Fibroblast of lung (primary cell): ENCODE measurements around the gene ADAMTS19. TPM values are rescaled to one million over a fixed set of nuclear protein-coding genes. Genes with fewer than 3 reads are reported as not detected.

Experiments used
- DNase-seq, 2 donors: peaks; one replicate each; pipeline versions ENCODE4 v3.0.0 to v3.0.0-alpha.2; 2010; ENCODE audit warnings: low read depth in 2 of 2
- H2AFZ ChIP-seq: 2 replicates; pipeline ENCODE4 v1.5.1; 2012; ENCODE audit warnings: low read length, control low read depth, inconsistent platforms
- H3K27ac ChIP-seq: 2 replicates; pipeline ENCODE4 v1.5.1; 2011; ENCODE audit warnings: low read length, control low read depth; ENCODE audit not compliant: insufficient read depth
- H3K27me3 ChIP-seq: 2 replicates; pipeline ENCODE4 v1.5.1; 2011; ENCODE audit warnings: mild to moderate bottlenecking, low read length; ENCODE audit not compliant: control insufficient read depth, insufficient read depth
- H3K36me3 ChIP-seq: 2 replicates; pipeline ENCODE4 v1.5.1; 2011; ENCODE audit warnings: low read length; ENCODE audit not compliant: control insufficient read depth, insufficient read depth
- H3K4me1 ChIP-seq: 2 replicates; pipeline ENCODE4 v1.5.1; 2011; ENCODE audit warnings: low read length; ENCODE audit not compliant: control insufficient read depth, insufficient read depth; ENCODE audit errors: extremely low read depth
- H3K4me2 ChIP-seq: 2 replicates; pipeline ENCODE4 v1.5.1; 2011; ENCODE audit warnings: low read length, control low read depth; ENCODE audit not compliant: insufficient read depth; ENCODE audit errors: extremely low read depth
- H3K4me3 ChIP-seq, 4 experiments: fragments of 200-600 bp in 1 of 4; sonication (generic) in 1 of 4; replicated peaks in 1 of 4; 2 replicates each; pipeline ENCODE4 v1.5.1; 2011 to 2016; ENCODE audit warnings: low read length in 4 of 4, low read depth in 3 of 4, mild to moderate bottlenecking in 3 of 4, control low read depth in 2 of 4, inconsistent platforms in 1 of 4, mixed read lengths in 1 of 4; ENCODE audit not compliant: insufficient read depth in 1 of 4; ENCODE audit errors: control extremely low read depth in 1 of 4
- H3K79me2 ChIP-seq: 2 replicates; pipeline ENCODE4 v1.5.1; 2012; ENCODE audit warnings: mild to moderate bottlenecking, low read length, inconsistent platforms; ENCODE audit not compliant: control insufficient read depth, insufficient read depth
- H3K9ac ChIP-seq: 2 replicates; pipeline ENCODE4 v1.5.1; 2011; ENCODE audit warnings: mild to moderate bottlenecking, low read length, control low read depth; ENCODE audit not compliant: insufficient read depth
- H3K9me3 ChIP-seq: 2 replicates; pipeline ENCODE4 v1.5.1; 2012; ENCODE audit warnings: low read depth, low read length; ENCODE audit not compliant: control insufficient read depth, insufficient read depth
- H4K20me1 ChIP-seq: 2 replicates; pipeline ENCODE4 v1.5.1; 2011; ENCODE audit warnings: low read length; ENCODE audit not compliant: control insufficient read depth, insufficient read depth; ENCODE audit errors: extremely low read depth
- CTCF ChIP-seq, 2 donors: IDR thresholded peaks in 1 of 2; conservative IDR thresholded peaks in 1 of 2; 1 replicate in 1 of 2; 2 replicates in 1 of 2; pipeline ENCODE4 v1.5.1; 2011 to 2012; ENCODE audit warnings: low read length in 2 of 2, control low read depth in 1 of 2, inconsistent platforms in 1 of 2, low read depth in 1 of 2, mild to moderate bottlenecking in 1 of 2
- EZH2 ChIP-seq: IDR thresholded peaks from 2 replicates; pipeline ENCODE4 v1.5.1; 2012; ENCODE audit warnings: low read length, control low read depth, mild to moderate bottlenecking; ENCODE audit errors: missing control alignments
- polyA plus RNA-seq, 2 donors: library from polyadenylated mRNA; depleted of rRNA in 1 of 2; stranded (reverse) in 1 of 2; unstranded in 1 of 2; fragments of >200 nt; gene quantifications; 2 replicates each; pipeline ENCODE4 v1.2.1, GENCODE V29; 2011 to 2012; ENCODE audit warnings: missing spikeins in 1 of 2
- total RNA-seq: library from RNA; depleted of rRNA; stranded (reverse); fragments of >200 nt; gene quantifications from 2 replicates; pipeline ENCODE4 v1.2.1, GENCODE V29; 2014

ADAMTS19 gene
- total and polyA plus RNA-seq, 2 donors (not counting 1 experiment from before 2014, with no cell fraction given) = 0.09 to 0.33 TPM

GRCh38 chr5:129454461-129454860 is 5.6 kb upstream of the ADAMTS19 start:
- Histone ChIP-seq H3K4me2 (no peak overlapping the region), H4K20me1 (no peaks in the 10 kb centered on the region), H3K4me3 (no peak overlapping the region), H3K79me2 (no peaks in the 10 kb centered on the region), H3K36me3 (no peaks in the 10 kb centered on the region), H3K9me3 (no peaks in the 10 kb centered on the region), H2AFZ (no peak overlapping the region), H3K27me3 (no peaks in the 10 kb centered on the region), H3K27ac (no peak overlapping the region), H3K9ac (no peak overlapping the region), H3K4me1 (no peaks in the 10 kb centered on the region)
- no peak for DNase-seq
- TF ChIP-seq CTCF (conservative IDR thresholded peaks at IDR 0.05 in 1 of 2, IDR thresholded peaks at IDR 0.05 in 1 of 2; ENCODE audit: low read depth in 1 of 2, low read length in 2 of 2) = no peak
- TF ChIP-seq EZH2 = no peak

- H3K27me3 ChIP-seq = peaks cover 5% of the 10 kb centered on the region
- H2AFZ ChIP-seq = peak overlapping the region; percentile 2
- no peak overlapping the region for H3K4me3 ChIP-seq
- H3K9ac ChIP-seq = no peak overlapping the region
- no peaks in the 10 kb centered on the region for H3K36me3 ChIP-seq
- TF ChIP-seq CTCF (conservative IDR thresholded peaks at IDR 0.05 in 1 of 2, IDR thresholded peaks at IDR 0.05 in 1 of 2; ENCODE audit: low read depth in 1 of 2, low read length in 2 of 2) = no peak
- no peak for TF ChIP-seq EZH2
- no peaks in the 10 kb centered on the region for H3K79me2 ChIP-seq
- H3K4me2 ChIP-seq = no peak overlapping the region
- H3K9me3 ChIP-seq = no peaks in the 10 kb centered on the region
- no peaks in the 10 kb centered on the region for H3K4me1 ChIP-seq
- H4K20me1 ChIP-seq = no peaks in the 10 kb centered on the region
- no peak for DNase-seq
- no peak overlapping the region for H3K27ac ChIP-seq
Observed at GRCh38 chr5:129459450-129459776, 685 bp upstream of the ADAMTS19 start.

DNA sequence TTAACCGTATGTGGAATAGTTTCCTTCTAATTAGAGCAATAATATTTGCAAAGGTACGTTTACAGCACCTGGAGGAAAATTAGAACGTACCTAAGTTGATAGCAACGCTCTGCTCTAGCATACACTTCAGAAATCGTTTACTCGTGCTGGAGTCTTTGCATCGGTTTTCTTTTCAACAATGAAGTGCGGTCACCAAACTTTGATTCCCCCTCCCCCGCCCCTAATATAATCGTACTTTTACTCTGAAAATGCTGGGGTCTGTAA is 506 bp downstream of the ADAMTS19 start:
- Histone ChIP-seq H3K9ac (no peak overlapping the region), H3K27me3 (peaks cover 5% of the 10 kb centered on the region), H4K20me1 (no peaks in the 10 kb centered on the region), H3K4me2 (peak overlapping the region; percentile 99), H3K9me3 (no peaks in the 10 kb centered on the region), H2AFZ (peak overlapping the region; percentile 30), H3K4me3 (peak overlapping the region; percentile 29 to 71 (median 48)), H3K36me3 (no peaks in the 10 kb centered on the region), H3K79me2 (no peaks in the 10 kb centered on the region), H3K27ac (no peak overlapping the region), H3K4me1 (no peaks in the 10 kb centered on the region)
- TF ChIP-seq CTCF (conservative IDR thresholded peaks at IDR 0.05 in 1 of 2, IDR thresholded peaks at IDR 0.05 in 1 of 2; ENCODE audit: low read depth in 1 of 2, low read length in 2 of 2) (no peak), EZH2 (no peak)
- peak in 1 of 2 donors; percentile 12 for DNase-seq
